ENCODE measurements around the gene PRICKLE3.

Gene PRICKLE3

GRCh38 chrX:49191574-49192011, 5.4 kb upstream of the PRICKLE3 start:
- Histone ChIP-seq H3K27ac (0 out of 2 replicates have a peak overlapping the region, but pooled peaks have one; percentile 36), H3K9ac (ENCODE audit: insufficient read length) (peak overlapping the region; percentile 79), H3K9me3 (ENCODE audit: low read depth, low read length) (no peaks in the 10 kb centered on the region), H3K4me3 (peak overlapping the region; percentile 85), H3K36me3 (ENCODE audit: insufficient read depth, low read length) (no peaks in the 10 kb centered on the region)
- TF ChIP-seq POLR2AphosphoS5 (IDR thresholded peaks at IDR 0.05; ENCODE audit: borderline replicate concordance, low read depth, low read length) (no peak), EZH2 (IDR thresholded peaks at IDR 0.05) (no peak), FOXP2 (optimal IDR thresholded peaks at IDR 0.05; ENCODE audit: control extremely low read depth, extremely low read length, insufficient read depth) (no peak)
- no peak for DNase-seq (ENCODE audit: low read depth, low spot score)

- H3K27ac ChIP-seq, result 0 out of 2 replicates have a peak overlapping the region, but pooled peaks have one; percentile 70
- H3K9me3 ChIP-seq (ENCODE audit: low read depth, low read length), result no peaks in the 10 kb centered on the region
- H3K9ac ChIP-seq (ENCODE audit: insufficient read length), result peak overlapping the region; percentile 79
- DNase-seq (ENCODE audit: low read depth, low spot score), result peak; percentile 97
- TF ChIP-seq EZH2 (IDR thresholded peaks at IDR 0.05) (no peak), POLR2AphosphoS5 (IDR thresholded peaks at IDR 0.05; ENCODE audit: borderline replicate concordance, low read depth, low read length) (peak; percentile 89)
- peak overlapping the region; percentile 85 for H3K4me3 ChIP-seq
- H3K36me3 ChIP-seq (ENCODE audit: insufficient read depth, low read length), result no peaks in the 10 kb centered on the region
Observed at GRCh38 chrX:49190821-49191573, 4.8 kb upstream of the PRICKLE3 start.

GRCh38 chrX:49189606-49190005, 3.4 kb upstream of the PRICKLE3 start:
- Histone ChIP-seq H3K9ac (ENCODE audit: insufficient read length) (no peak overlapping the region), H3K36me3 (ENCODE audit: insufficient read depth, low read length) (no peaks in the 10 kb centered on the region), H3K9me3 (ENCODE audit: low read depth, low read length) (no peaks in the 10 kb centered on the region), H3K4me3 (peak overlapping the region; percentile 76), H3K27ac (peak overlapping the region; percentile 57; the same call in 1 of the 2 replicates)
- TF ChIP-seq POLR2AphosphoS5 (IDR thresholded peaks at IDR 0.05; ENCODE audit: borderline replicate concordance, low read depth, low read length), result no peak
- no peak for TF ChIP-seq EZH2 (IDR thresholded peaks at IDR 0.05)
- TF ChIP-seq FOXP2 (optimal IDR thresholded peaks at IDR 0.05; ENCODE audit: control extremely low read depth, extremely low read length, insufficient read depth), result no peak
- no peak for DNase-seq (ENCODE audit: low read depth, low spot score)

GRCh38 chrX:49188468-49189076, 2.4 kb upstream of the PRICKLE3 start:
- TF ChIP-seq POLR2AphosphoS5 (IDR thresholded peaks at IDR 0.05; ENCODE audit: borderline replicate concordance, low read depth, low read length), result no peak
- Histone ChIP-seq H3K36me3 (ENCODE audit: insufficient read depth, low read length) (no peaks in the 10 kb centered on the region), H3K4me3 (no peak overlapping the region), H3K9ac (ENCODE audit: insufficient read length) (no peak overlapping the region), H3K27ac (peak overlapping the region; percentile 46), H3K9me3 (ENCODE audit: low read depth, low read length) (no peaks in the 10 kb centered on the region)
- no peak for DNase-seq (ENCODE audit: low read depth, low spot score)

- Histone ChIP-seq H3K9me3 (ENCODE audit: low read depth, low read length) (no peaks in the 10 kb centered on the region), H3K9ac (ENCODE audit: insufficient read length) (no peak overlapping the region), H3K4me3 (no peak overlapping the region), H3K27ac (no peak overlapping the region), H3K36me3 (ENCODE audit: insufficient read depth, low read length) (no peaks in the 10 kb centered on the region)
- TF ChIP-seq EZH2 (IDR thresholded peaks at IDR 0.05) (no peak), FOXP2 (optimal IDR thresholded peaks at IDR 0.05; ENCODE audit: control extremely low read depth, extremely low read length, insufficient read depth) (no peak), POLR2AphosphoS5 (IDR thresholded peaks at IDR 0.05; ENCODE audit: borderline replicate concordance, low read depth, low read length) (no peak)
- DNase-seq (ENCODE audit: low read depth, low spot score), result no peak
Observed at GRCh38 chrX:49187526-49187925, 1.4 kb upstream of the PRICKLE3 start.

- no peak for DNase-seq (ENCODE audit: low read depth, low spot score)
- TF ChIP-seq POLR2AphosphoS5 (IDR thresholded peaks at IDR 0.05; ENCODE audit: borderline replicate concordance, low read depth, low read length) (no peak), FOXP2 (optimal IDR thresholded peaks at IDR 0.05; ENCODE audit: control extremely low read depth, extremely low read length, insufficient read depth) (no peak), EZH2 (IDR thresholded peaks at IDR 0.05) (no peak)
- Histone ChIP-seq H3K4me3 (no peak overlapping the region), H3K36me3 (ENCODE audit: insufficient read depth, low read length) (no peaks in the 10 kb centered on the region), H3K9me3 (ENCODE audit: low read depth, low read length) (no peaks in the 10 kb centered on the region), H3K9ac (ENCODE audit: insufficient read length) (no peak overlapping the region), H3K27ac (no peak overlapping the region)
Observed at GRCh38 chrX:49187028-49187394, 838 bp upstream of the PRICKLE3 start.

- Histone ChIP-seq H3K27ac (no peak overlapping the region), H3K9ac (ENCODE audit: insufficient read length) (no peak overlapping the region), H3K9me3 (ENCODE audit: low read depth, low read length) (no peaks in the 10 kb centered on the region), H3K4me3 (peak overlapping the region; percentile 72), H3K36me3 (ENCODE audit: insufficient read depth, low read length) (no peaks in the 10 kb centered on the region)
- DNase-seq (ENCODE audit: low read depth, low spot score), result peak; percentile 74
- TF ChIP-seq EZH2 (IDR thresholded peaks at IDR 0.05) (no peak), FOXP2 (optimal IDR thresholded peaks at IDR 0.05; ENCODE audit: control extremely low read depth, extremely low read length, insufficient read depth) (no peak), POLR2AphosphoS5 (IDR thresholded peaks at IDR 0.05; ENCODE audit: borderline replicate concordance, low read depth, low read length) (peak; percentile 51)
Observed at GRCh38 chrX:49184294-49185281, 1.6 kb downstream of the PRICKLE3 start.

Data from SK-N-MC (cell line).